ENCODE results near the gene MT1F. TPM values are rescaled to one million over a fixed set of nuclear protein-coding genes. Genes with fewer than 3 reads are reported as not detected.

The MT1F gene
- total and polyA plus RNA-seq, 10 of the 15 experiments (the other 5 are each of a cell fraction or from before 2014, with no cell fraction given) = 0.28 to 2.5 (median 1.1) TPM; not detected in 1

- TF ChIP-seq ZBTB4 (CRISPR knock-in tag; IDR thresholded peaks at IDR 0.05) = no peak
- TF ChIP-seq ETV6 (conservative IDR thresholded peaks at IDR 0.05 in 1 of 2, IDR thresholded peaks at IDR 0.05 in 1 of 2; ENCODE audit: borderline replicate concordance in 1 of 2, low read depth in 1 of 2) = no peak
- TF ChIP-seq ATF3 (IDR thresholded peaks at IDR 0.05; ENCODE audit: borderline replicate concordance, extremely low read depth, low read depth, low read length) = no peak
- TF ChIP-seq CHD1 (IDR thresholded peaks at IDR 0.05; ENCODE audit: low read depth, low read length) = no peak
- no peak for TF ChIP-seq RELA (IDR thresholded peaks at IDR 0.05; ENCODE audit: borderline replicate concordance, partially characterized antibody)
- no peak for TF ChIP-seq STAT1 (conservative IDR thresholded peaks at IDR 0.05)
- no peak for TF ChIP-seq IRF3 (IDR thresholded peaks at IDR 0.05)
- TF ChIP-seq SPI1 (IDR thresholded peaks at IDR 0.05; ENCODE audit: borderline replicate concordance, insufficient read depth, low read depth, low read length) = no peak
- peak; percentile 100 for TF ChIP-seq LARP7 (IDR thresholded peaks at IDR 0.05)
- no peak for TF ChIP-seq CHD2 (IDR thresholded peaks at IDR 0.05; ENCODE audit: borderline replicate concordance, low read depth, low read length)
- peak; percentile 70 for TF ChIP-seq TAF1 (IDR thresholded peaks at IDR 0.05; ENCODE audit: borderline replicate concordance, low read depth, low read length)
- no peak for TF ChIP-seq MXI1 (IDR thresholded peaks at IDR 0.05; ENCODE audit: low read depth, low read length)
- TF ChIP-seq ZNF24 (IDR thresholded peaks at IDR 0.05) = no peak
- peak; percentile 33 to 68; a peak in 3 of 4 replicates for TF ChIP-seq IKZF2 (IDR thresholded peaks at IDR 0.05)
Observed at GRCh38 chr16:56681939-56682702, 24.4 kb downstream of the MT1F start, which contains the start of gene MT1X (continued).

Data from GM12878 (cell line).